Embryonic facial prominence (tissue), 1 donor: ENCODE results near the gene GSK3B.

Experiments
- DNase-seq: peaks from one replicate; pipeline ENCODE4 v3.0.0-alpha.2; 2016; ENCODE audit errors: extremely low spot score

Gene GSK3B

DNA sequence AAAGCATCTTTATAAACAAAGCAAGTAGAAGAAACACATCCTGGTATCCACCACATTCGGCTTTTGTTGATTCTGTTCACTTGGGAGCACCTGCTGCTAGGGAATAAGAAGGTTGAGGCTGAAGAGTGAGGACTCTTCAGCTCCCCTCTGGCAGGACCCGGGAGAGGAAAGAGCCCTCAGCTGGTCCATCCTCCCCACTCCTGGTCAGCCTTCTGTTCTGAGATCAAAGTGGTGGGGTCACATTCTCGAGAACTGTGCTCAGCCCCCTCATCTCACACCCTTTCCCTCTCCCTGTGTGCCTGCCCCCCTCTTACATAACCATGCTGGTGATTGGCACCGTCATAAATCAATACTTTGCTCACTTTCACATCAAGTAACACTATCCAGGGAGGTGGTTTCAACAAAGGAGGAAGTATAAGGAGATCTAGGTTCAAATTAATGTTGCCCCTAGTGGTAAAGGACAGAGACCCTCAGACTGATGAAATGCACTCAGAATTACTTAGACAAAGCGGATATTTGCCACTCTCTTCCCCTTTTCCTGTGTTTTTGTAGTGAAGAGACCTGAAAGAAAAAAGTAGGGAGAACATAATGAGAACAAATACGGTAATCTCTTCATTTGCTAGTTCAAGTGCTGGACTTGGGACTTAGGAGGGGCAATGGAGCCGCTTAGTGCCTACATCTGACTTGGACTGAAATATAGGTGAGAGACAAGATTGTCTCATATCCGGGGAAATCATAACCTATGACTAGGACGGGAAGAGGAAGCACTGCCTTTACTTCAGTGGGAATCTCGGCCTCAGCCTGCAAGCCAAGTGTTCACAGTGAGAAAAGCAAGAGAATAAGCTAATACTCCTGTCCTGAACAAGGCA, 312.7 kb downstream of the GSK3B start, which contains the start of gene NR1I2:
TSS of gene NR1I2 (plus strand) at position 772 of the 869 bp plus-strand sequence.
- no peak for DNase-seq

- DNase-seq, result no peak
Observed at GRCh38 chr3:119779731-119780383, 314.4 kb downstream of the GSK3B start.

DNA sequence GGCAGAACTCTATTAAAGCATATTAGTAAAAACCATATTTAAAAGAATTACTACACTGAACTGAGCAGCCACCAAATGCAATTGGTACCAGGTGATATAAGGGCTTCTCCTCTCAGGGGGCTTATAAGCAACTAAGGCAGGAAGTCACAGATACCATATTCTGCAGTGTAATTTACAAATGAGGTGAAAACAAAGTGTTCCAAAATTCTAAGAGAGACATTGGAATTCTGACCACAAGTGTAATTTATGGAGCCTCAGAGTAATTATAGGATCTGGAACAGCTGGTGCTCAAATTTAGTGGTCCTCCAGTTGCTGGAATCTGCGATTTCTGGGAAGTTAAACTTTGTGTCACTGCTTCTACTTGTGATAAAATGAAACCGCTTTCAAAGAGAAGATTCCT, 315.4 kb downstream of the GSK3B start:
- no peak for DNase-seq

DNA sequence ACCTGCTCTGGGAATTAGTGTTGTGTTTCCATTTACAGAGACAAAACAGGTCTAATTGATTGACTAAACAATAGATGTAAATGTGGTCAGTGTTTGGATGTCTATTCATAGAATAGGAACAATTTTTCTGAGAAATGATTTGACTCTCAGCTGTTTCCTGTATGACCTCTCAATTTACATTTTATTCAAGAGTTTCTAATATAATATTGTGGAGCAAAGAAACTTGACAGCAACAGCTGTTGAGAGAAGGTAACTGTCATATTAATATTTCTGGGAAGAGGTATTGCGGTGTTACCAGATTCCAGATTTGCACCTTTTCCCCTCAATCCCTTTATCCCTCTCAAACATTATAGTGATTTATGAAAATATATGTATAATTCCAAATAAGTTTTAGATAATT, 316.1 kb downstream of the GSK3B start:
- no peak for DNase-seq

DNA sequence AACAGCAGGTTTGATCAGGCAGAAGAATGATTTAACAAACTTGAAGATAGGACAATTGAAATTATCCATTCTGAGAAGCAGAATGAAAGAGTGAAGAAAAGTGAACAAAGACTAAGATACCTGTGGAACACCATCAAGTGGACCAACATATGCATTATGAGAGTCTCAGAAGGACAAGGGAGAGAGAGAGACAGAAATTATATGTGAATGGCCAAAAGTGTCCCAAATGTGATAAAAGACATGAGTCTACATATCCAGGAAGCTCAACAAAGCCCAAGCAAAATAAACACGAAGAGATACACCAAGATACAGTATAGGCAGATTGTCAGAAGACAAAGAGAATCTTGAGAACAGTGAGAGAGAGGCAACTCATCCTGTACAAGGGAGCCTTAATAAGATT, 317.9 kb downstream of the GSK3B start:
- DNase-seq, result no peak

- no peak for DNase-seq
Observed at GRCh38 chr3:119774444-119774843, 319.8 kb downstream of the GSK3B start.
